Measurements from ENCODE around the gene RPA3.

The RPA3 gene

DNA sequence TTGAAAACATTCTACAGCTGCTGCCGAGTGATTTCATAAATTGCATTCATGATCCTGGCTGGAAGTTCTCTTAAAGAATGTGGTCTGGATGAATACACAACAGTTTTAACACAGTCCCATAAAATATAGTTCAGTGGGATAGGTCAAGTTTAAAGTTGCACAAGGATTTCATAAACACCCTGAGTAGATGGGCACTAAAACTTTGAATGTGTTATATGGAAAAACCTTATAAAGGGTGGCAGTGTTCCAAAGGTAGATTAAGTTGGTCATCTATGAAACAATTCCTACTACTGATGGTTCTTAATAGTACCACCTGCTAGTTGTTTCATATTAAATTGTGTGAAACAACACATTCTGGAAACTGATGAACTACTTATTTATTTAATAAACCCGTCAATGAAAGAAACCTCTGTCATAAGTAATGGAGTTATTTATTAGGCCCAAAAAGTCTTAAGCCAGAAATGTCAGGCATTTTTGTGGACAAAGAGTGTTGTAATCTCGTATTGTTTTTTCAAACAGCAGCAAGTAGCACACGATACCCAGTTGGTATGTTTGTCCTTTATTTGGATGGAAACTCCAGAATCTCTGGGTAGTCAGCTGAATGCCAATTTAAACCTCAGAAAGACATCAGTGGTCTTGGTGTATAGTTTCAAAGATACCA, 14.3 kb upstream of the RPA3 start:
- no peak for TF ChIP-seq ZFX (IDR thresholded peaks at IDR 0.05)
- no peak overlapping the region for H3K27ac ChIP-seq

DNA sequence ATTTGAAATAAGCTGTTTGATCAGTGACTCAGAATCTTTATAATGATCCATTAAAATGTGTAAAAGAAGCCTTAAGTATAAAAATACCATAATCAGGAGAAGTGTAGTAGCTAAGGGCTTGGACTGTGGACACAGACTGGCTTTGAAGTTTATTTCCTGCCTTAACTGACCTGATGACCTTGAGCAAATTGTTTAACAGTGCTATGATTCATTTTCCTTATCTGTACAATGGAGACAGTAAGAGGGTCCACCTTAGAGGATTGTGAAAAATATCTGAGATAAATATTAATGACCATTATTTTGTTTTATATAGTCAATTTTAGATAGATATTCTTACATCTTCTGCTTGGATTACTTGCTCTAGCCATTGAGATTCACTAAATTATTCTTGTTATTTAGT, 13.3 kb upstream of the RPA3 start:
- no peak overlapping the region for H3K27ac ChIP-seq
- TF ChIP-seq, protein P1, sequence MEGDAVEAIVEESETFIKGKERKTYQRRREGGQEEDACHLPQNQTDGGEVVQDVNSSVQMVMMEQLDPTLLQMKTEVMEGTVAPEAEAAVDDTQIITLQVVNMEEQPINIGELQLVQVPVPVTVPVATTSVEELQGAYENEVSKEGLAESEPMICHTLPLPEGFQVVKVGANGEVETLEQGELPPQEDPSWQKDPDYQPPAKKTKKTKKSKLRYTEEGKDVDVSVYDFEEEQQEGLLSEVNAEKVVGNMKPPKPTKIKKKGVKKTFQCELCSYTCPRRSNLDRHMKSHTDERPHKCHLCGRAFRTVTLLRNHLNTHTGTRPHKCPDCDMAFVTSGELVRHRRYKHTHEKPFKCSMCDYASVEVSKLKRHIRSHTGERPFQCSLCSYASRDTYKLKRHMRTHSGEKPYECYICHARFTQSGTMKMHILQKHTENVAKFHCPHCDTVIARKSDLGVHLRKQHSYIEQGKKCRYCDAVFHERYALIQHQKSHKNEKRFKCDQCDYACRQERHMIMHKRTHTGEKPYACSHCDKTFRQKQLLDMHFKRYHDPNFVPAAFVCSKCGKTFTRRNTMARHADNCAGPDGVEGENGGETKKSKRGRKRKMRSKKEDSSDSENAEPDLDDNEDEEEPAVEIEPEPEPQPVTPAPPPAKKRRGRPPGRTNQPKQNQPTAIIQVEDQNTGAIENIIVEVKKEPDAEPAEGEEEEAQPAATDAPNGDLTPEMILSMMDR (conservative IDR thresholded peaks at IDR 0.05) = no peak
- no peak for TF ChIP-seq ZFX (IDR thresholded peaks at IDR 0.05)

DNA sequence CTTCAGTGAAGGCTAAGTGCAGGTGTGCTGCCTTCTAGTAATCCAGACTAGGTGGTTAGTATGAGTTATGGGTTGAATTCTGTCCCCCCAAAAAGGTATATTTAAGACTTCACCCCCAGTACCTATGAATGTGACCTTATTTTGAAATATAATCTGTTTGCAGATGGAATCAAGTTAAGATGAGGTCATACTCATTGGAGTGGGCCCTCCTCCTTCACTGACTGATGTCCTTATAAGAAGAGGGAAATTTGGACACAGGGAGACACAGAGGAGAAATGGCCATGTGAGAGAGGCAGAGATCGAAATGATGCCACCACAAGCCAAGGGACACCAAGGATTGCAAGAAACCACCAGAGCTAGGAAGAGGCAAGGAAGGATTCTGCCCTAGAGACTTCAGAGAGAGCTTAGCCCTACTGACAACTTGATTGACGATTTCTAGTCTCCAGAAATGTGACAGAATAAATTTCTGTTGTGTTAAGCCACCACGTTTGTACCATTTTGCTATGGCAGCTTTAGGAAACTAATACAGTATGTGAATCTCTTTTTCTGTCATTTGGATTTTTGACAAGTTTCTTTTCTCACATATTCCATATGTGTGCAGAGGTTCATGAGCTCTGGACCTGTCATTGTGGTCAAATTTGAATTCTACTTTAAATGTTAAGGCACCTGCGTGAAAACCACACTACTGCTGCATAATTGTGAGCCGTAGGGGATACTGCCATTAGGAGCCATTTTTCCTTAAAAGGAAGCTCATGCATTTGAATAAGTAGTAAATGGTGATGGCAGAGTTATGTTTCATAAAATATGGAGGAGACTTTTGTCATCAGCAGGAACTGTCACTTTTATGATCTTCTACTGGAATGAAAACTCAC, 2.6 kb upstream of the RPA3 start:
- no peak overlapping the region for H3K27ac ChIP-seq
- TF ChIP-seq, protein P1 (conservative IDR thresholded peaks at IDR 0.05) = no peak
- no peak for TF ChIP-seq ZFX (IDR thresholded peaks at IDR 0.05)

DNA sequence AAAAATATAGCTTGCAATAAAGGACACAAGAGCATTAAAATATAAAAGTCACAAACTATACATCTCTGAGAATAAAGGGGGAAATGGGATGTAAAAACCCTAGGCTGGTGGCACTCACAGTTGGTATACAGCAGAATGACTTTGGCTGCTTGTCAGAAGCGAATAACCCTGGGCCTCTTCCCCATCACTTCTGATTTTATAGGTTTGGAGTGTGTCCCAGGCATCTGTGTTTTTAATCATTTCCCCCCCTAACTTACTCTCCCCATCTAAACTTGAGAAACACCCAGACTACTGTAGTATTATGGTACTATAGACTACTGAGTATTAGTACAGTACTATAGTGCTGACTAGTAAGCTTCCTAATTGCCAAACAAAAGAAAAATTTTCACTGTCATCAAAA, 1.8 kb upstream of the RPA3 start:
- TF ChIP-seq, protein P1 (conservative IDR thresholded peaks at IDR 0.05) = no peak
- TF ChIP-seq ZFX (IDR thresholded peaks at IDR 0.05) = no peak
- H3K27ac ChIP-seq = no peak overlapping the region

DNA sequence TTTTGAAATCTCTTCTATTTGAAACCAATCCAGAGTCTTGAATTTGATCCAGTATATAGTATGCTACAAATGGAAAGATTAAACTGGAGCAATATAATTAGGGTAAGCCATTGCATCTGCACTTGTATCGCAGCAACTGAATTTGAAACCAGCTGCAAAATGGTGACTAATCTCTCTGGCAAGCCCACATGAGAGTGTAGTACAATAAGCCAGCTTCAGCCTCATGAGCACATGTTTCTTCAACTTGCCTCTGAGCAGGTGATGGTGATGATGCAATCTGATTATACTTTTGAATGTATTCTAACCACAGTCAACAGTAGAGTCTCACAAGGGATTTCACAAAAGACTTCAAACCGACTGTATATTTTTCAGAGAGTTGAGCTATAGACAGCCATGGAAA, 829 bp upstream of the RPA3 start:
- H3K27ac ChIP-seq = no peak overlapping the region
- no peak for TF ChIP-seq ZFX (IDR thresholded peaks at IDR 0.05)
- TF ChIP-seq, protein P1 (conservative IDR thresholded peaks at IDR 0.05) = no peak

DNA sequence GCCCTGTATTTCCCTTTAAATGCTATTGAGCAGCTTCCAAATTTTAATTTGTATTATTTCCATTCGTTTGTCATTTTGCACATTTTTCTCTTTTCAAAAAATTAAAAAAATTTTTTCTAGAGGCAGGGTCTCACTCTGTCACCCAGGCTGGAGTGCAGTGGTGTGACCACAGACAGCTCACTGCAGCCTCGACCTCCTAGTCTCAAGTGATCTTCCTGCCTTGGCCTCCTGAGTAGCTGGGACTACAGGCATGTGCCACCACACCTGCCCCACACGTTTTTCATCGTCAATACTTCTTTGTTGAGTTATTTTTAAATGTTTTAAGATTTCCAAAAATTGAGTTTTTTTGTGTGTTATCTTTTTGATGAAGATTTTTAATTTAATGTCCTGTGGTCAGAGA, 4.7 kb downstream of the RPA3 start:
- no peak overlapping the region for H3K27ac ChIP-seq
- TF ChIP-seq, protein P1 (conservative IDR thresholded peaks at IDR 0.05) = no peak
- TF ChIP-seq ZFX (IDR thresholded peaks at IDR 0.05) = no peak

DNA sequence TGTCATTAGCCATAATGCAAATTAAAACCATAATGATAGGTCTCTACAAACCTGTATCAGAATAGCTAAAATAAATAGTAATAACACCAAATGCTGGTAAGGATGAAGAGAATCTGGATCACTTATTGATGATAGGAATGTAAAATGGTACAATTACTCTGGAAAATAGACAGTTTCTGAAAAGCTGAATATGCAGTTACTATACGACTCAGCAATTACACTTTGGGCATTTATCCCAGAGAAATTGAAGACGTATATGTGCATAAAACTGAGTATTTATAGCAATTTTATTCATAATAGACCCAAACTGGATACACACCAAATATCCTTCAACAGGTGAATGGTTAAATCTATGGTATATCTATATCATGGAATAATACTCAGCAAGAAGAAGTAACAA, 7.9 kb downstream of the RPA3 start:
- no peak for TF ChIP-seq ZFX (IDR thresholded peaks at IDR 0.05)
- TF ChIP-seq, protein P1 (conservative IDR thresholded peaks at IDR 0.05) = no peak
- no peak overlapping the region for H3K27ac ChIP-seq
